SK-N-SH treated with all-trans-retinoic acid at 6 μM for 48 hours (cell line): ENCODE measurements around the gene TMOD2.

ENCODE experiments used
- ISL1 ChIP-seq: fragments of 250-450 bp; sonication (Bioruptor Pico); IDR thresholded peaks from 2 replicates; pipeline ENCODE4 v2.1.2; 2022; ENCODE audit warnings: mild to moderate bottlenecking, moderate library complexity
- RARB ChIP-seq: fragments of 250-450 bp; sonication (Bioruptor Pico); IDR thresholded peaks from 2 replicates; pipeline ENCODE4 v1.8.0; 2021; ENCODE audit warnings: mild to moderate bottlenecking, moderate library complexity
- TOX ChIP-seq: fragments of 250-450 bp; sonication (Bioruptor Pico); IDR thresholded peaks from 2 replicates; pipeline ENCODE4 v1.8.0; 2021; ENCODE audit warnings: mild to moderate bottlenecking, moderate library complexity, borderline replicate concordance
- ZNF70 ChIP-seq: fragments of 450-650 bp; formaldehyde crosslinking; IDR thresholded peaks from 2 replicates; pipeline ENCODE4 v1.5.0; 2020; ENCODE audit warnings: mild to moderate bottlenecking, moderate library complexity
- ZNF8 ChIP-seq: fragments of 450-650 bp; formaldehyde crosslinking; IDR thresholded peaks from 2 replicates; pipeline ENCODE4 v1.5.0; 2020; ENCODE audit warnings: mild to moderate bottlenecking, moderate library complexity

DNA sequence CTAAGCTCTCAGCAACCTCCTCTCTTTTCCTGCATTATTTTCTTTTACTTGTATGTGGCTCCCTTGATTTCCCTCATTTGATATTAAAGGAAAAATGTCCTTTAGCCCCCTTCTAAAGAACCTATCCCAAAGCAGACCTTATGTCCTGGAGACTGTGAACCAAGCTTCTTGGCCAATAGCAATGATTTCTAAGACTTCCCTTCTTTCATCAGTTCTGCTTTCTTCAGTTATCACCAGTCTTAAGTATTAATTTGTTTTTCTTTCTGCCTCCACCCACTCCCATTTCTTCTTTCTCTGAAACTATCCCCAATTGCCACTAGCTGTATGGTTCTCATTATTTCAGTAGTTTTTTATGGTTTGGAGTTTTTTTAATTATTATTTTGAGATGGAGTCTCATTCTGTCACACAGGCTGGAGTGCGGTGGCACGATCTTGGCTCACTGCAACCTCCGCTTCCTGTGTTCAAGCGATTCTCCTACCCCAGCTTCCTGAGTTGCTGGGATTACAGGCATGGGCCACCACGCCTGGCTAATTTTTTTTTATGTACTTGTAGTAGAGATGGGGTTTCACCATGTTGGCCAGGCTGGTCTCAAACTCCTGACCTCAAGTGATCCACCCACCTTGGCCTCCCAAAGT lies 90.1 kb downstream of the TMOD2 start:
- TF ChIP-seq RARB = no peak
- TF ChIP-seq ZNF70 (CRISPR knock-in tag) = no peak
- TF ChIP-seq TOX (CRISPR knock-in tag) = no peak
- no peak for TF ChIP-seq ISL1 (CRISPR knock-in tag)
- no peak for TF ChIP-seq ZNF8 (CRISPR knock-in tag)
